GM21526 (cell line): ENCODE results near the gene C19orf33.
A peak's percentile ranks its signal among the peaks of the same experiment; 100 is the strongest.
"Not testable (repeated sequence)": the region's sequence is repeated elsewhere in the genome, so short reads cannot be mapped to it uniquely, and the experiment has no call there.

Source experiments
- ATAC-seq: cut with Tn5 transposase; IDR thresholded peaks from one replicate; pipeline ENCODE4 v1.9.1; 2021; ENCODE audit warnings: moderate library complexity; ENCODE audit not compliant: unreplicated experiment, low FRiP score

Gene C19orf33

GRCh38 chr19:38335949-38336637, 32.0 kb downstream of the C19orf33 start:
- peak; percentile 60 for ATAC-seq

- peak; percentile 42 for ATAC-seq
Measured at GRCh38 chr19:38336638-38337359, 32.7 kb downstream of the C19orf33 start.

- no peak for ATAC-seq
Measured at GRCh38 chr19:38337360-38337653, 33.3 kb downstream of the C19orf33 start.

GRCh38 chr19:38339011-38339410, 35.0 kb downstream of the C19orf33 start:
- ATAC-seq, result not testable (repeated sequence)

GRCh38 chr19:38340927-38341326, 36.9 kb downstream of the C19orf33 start:
- ATAC-seq, result no peak

- no peak for ATAC-seq
Measured at GRCh38 chr19:38346837-38347236, 42.8 kb downstream of the C19orf33 start.

GRCh38 chr19:38350883-38351282, 46.8 kb downstream of the C19orf33 start:
- ATAC-seq, result no peak

- no peak for ATAC-seq
Measured at GRCh38 chr19:38351865-38352395, 47.9 kb downstream of the C19orf33 start.

GRCh38 chr19:38352611-38353010, 48.6 kb downstream of the C19orf33 start:
- no peak for ATAC-seq
